GM21360 (cell line): ENCODE data around the gene PSD4.
A peak's percentile ranks its signal among the peaks of the same experiment; 100 is the strongest.

Source experiments
- ATAC-seq: cut with Tn5 transposase; IDR thresholded peaks from one replicate; pipeline ENCODE4 v1.9.1; 2021; ENCODE audit warnings: mild to moderate bottlenecking, moderate library complexity; ENCODE audit not compliant: unreplicated experiment

Gene PSD4

GRCh38 chr2:113183264-113183663, 9.5 kb downstream of the PSD4 start:
- ATAC-seq = no peak

- ATAC-seq = no peak
Observed at GRCh38 chr2:113183703-113184102, 9.9 kb downstream of the PSD4 start.

GRCh38 chr2:113184531-113185230, 10.9 kb downstream of the PSD4 start:
- ATAC-seq = no peak

GRCh38 chr2:113185664-113186432, 12.1 kb downstream of the PSD4 start:
- ATAC-seq = no peak

GRCh38 chr2:113186433-113186796, 12.6 kb downstream of the PSD4 start:
- no peak for ATAC-seq

GRCh38 chr2:113187771-113188170, 14.0 kb downstream of the PSD4 start:
- ATAC-seq = no peak

- no peak for ATAC-seq
Observed at GRCh38 chr2:113190871-113191270, 17.1 kb downstream of the PSD4 start.

- ATAC-seq = no peak
Observed at GRCh38 chr2:113192459-113193100, 18.8 kb downstream of the PSD4 start.

- ATAC-seq = no peak
Observed at GRCh38 chr2:113195923-113196501, 22.2 kb downstream of the PSD4 start.

GRCh38 chr2:113196839-113197238, 23.1 kb downstream of the PSD4 start:
- no peak for ATAC-seq

GRCh38 chr2:113197347-113198047, 23.7 kb downstream of the PSD4 start:
- ATAC-seq = no peak

- ATAC-seq = no peak
Observed at GRCh38 chr2:113198048-113198789, 24.4 kb downstream of the PSD4 start.

- peak; percentile 70 for ATAC-seq
Observed at GRCh38 chr2:113198790-113199612, 25.2 kb downstream of the PSD4 start.

- no peak for ATAC-seq
Observed at GRCh38 chr2:113200236-113200635, 26.5 kb downstream of the PSD4 start.

GRCh38 chr2:113200736-113201490, 27.1 kb downstream of the PSD4 start:
- ATAC-seq = no peak

GRCh38 chr2:113201496-113202304, 27.9 kb downstream of the PSD4 start:
- ATAC-seq = no peak

- no peak for ATAC-seq
Observed at GRCh38 chr2:113202305-113203216, 28.8 kb downstream of the PSD4 start.
